ENCODE data around the gene ADH4. TPM values are rescaled to one million over a fixed set of nuclear protein-coding genes. Genes with fewer than 3 reads are reported as not detected.

Gene ADH4
- total RNA-seq, 1 experiment from 2014 or later: 0.25 TPM

GRCh38 chr4:99148550-99148949 lies 4.5 kb upstream of the ADH4 start:
- Histone ChIP-seq H4K20me1 (ENCODE audit: insufficient read depth) (no peaks in the 10 kb centered on the region), H2AFZ (ENCODE audit: low read depth, low read length, poor library complexity, severe bottlenecking) (no peak overlapping the region), H3K79me2 (ENCODE audit: insufficient read depth, low read length) (no peaks in the 10 kb centered on the region), H3K4me3 (replicated peaks in 1 of 2; ENCODE audit: low read depth in 1 of 2, low read length in 2 of 2) (no peak overlapping the region), H3K27me3 (ENCODE audit: insufficient read depth, low read length) (no peaks in the 10 kb centered on the region), H3K36me3 (ENCODE audit: control insufficient read depth in 1 of 2, insufficient read depth in 2 of 2, low read length in 2 of 2) (no peaks in the 10 kb centered on the region), H3K9ac (ENCODE audit: low read length) (no peak overlapping the region), H3K9me2 (ENCODE audit: insufficient read depth) (no peaks in the 10 kb centered on the region), H3K27ac (ENCODE audit: low read depth, low read length) (no peak overlapping the region), H3K4me1 (ENCODE audit: control insufficient read depth in 1 of 2, insufficient read depth in 2 of 2, low read length in 2 of 2) (no peaks in the 10 kb centered on the region), H3K9me3 (ENCODE audit: control insufficient read depth in 1 of 2, insufficient read depth in 1 of 2, low read depth in 1 of 2, low read length in 2 of 2) (no peaks in the 10 kb centered on the region), H3K4me2 (ENCODE audit: low read length) (no peak overlapping the region)
- no peak for ATAC-seq
- POLR2A ChIA-PET: no interaction called here
- no peak for DNase-seq (ENCODE audit: low read depth, low spot score)
- intact Hi-C loops (cut with micrococcal nuclease): no loop called here
- no TSS peak for BruUV-seq (replicated peaks)
- RAD21 ChIA-PET (ENCODE audit: low non-redundant PET in 1 of 2, low total read pairs in 2 of 2, uncharacterized antibody in 2 of 2, unreplicated experiment in 2 of 2): no interaction called here
- TF ChIP-seq POLR2A (IDR thresholded peaks at IDR 0.05; ENCODE audit: borderline replicate concordance, extremely low read depth, insufficient read depth, insufficient read length) (no peak), SRF (IDR thresholded peaks at IDR 0.05; ENCODE audit: low read depth) (no peak), EGR1 (IDR thresholded peaks at IDR 0.05; ENCODE audit: low read depth) (no peak), ELF1 (IDR thresholded peaks at IDR 0.05; ENCODE audit: borderline replicate concordance, low read depth) (no peak), YY1 (IDR thresholded peaks at IDR 0.05; ENCODE audit: extremely low read depth, insufficient replicate concordance, low read depth, low read length) (no peak), EZH2phosphoT487 (IDR thresholded peaks at IDR 0.05; ENCODE audit: borderline replicate concordance) (no peak), REST (IDR thresholded peaks at IDR 0.05; ENCODE audit: low read depth) (no peak), SIN3A (IDR thresholded peaks at IDR 0.05; ENCODE audit: low read depth) (no peak), CBX3 (IDR thresholded peaks at IDR 0.05; ENCODE audit: low read depth) (no peak), RAD21 (IDR thresholded peaks at IDR 0.05; ENCODE audit: low read depth) (no peak), CTCF (IDR thresholded peaks at IDR 0.05 in 2 of 3, conservative IDR thresholded peaks at IDR 0.05 in 1 of 3; ENCODE audit: borderline replicate concordance in 1 of 3, insufficient read depth in 1 of 3, low read depth in 2 of 3, low read length in 2 of 3) (no peak), CEBPB (IDR thresholded peaks at IDR 0.05; ENCODE audit: low read depth) (no peak), POLR2AphosphoS5 (IDR thresholded peaks at IDR 0.05; ENCODE audit: low read depth, low read length) (no peak)
- CTCF ChIA-PET: no interaction called here
